Transverse colon (tissue), 4 donors: ENCODE data around the gene UBE2C. TPM values are rescaled to one million over a fixed set of nuclear protein-coding genes. Genes with fewer than 3 reads are reported as not detected.
A peak's percentile ranks its signal among the peaks of the same experiment; 100 is the strongest.

Experiments
- DNase-seq: peaks from one replicate; pipeline ENCODE4 v3.0.0-alpha.2; 2019
- H3K27ac ChIP-seq, 4 donors: fragments of 200-600 bp; sonication (generic); 2 replicates each; pipeline ENCODE4 v1.5.1; 2016 to 2018; ENCODE audit warnings: inconsistent platforms in 4 of 4
- H3K27me3 ChIP-seq: fragments of 200-600 bp; sonication (generic); 2 replicates; pipeline ENCODE4 v1.5.1; 2017; ENCODE audit warnings: inconsistent platforms
- H3K36me3 ChIP-seq, 4 donors: fragments of 200-600 bp; sonication (generic); 2 replicates each; pipeline ENCODE4 v1.5.1; 2017 to 2019; ENCODE audit warnings: inconsistent platforms in 4 of 4
- H3K4me1 ChIP-seq, 4 donors: fragments of 200-600 bp; sonication (generic); 2 replicates each; pipeline ENCODE4 v1.5.1; 2017 to 2020; ENCODE audit warnings: inconsistent platforms in 4 of 4
- H3K4me3 ChIP-seq, 4 donors: fragments of 200-600 bp; sonication (generic); 1 replicate in 1 of 4; 2 replicates in 3 of 4; pipeline versions ENCODE4 v1.5.1 to v1.6.1; 2017 to 2019; ENCODE audit warnings: inconsistent platforms in 4 of 4
- H3K9me3 ChIP-seq, 2 donors: fragments of 200-600 bp; sonication (generic); 2 replicates each; pipeline ENCODE4 v1.5.1; 2017 to 2019; ENCODE audit warnings: inconsistent platforms in 2 of 2
- CTCF ChIP-seq, 5 experiments: fragments of 200-600 bp in 3 of 5; fragments of 450-650 bp in 2 of 5; sonication (generic) in 3 of 5; IDR thresholded peaks; 1 replicate in 2 of 5; 2 replicates in 3 of 5; pipeline ENCODE4 v1.5.1; 2016 to 2017; ENCODE audit warnings: antibody characterized with exemption in 5 of 5, inconsistent platforms in 3 of 5, mild to moderate bottlenecking in 2 of 5, moderate library complexity in 1 of 5
- EP300 ChIP-seq: sonication (generic); formaldehyde crosslinking; IDR thresholded peaks from one replicate; pipeline ENCODE4 v1.6.1; 2017; ENCODE audit warnings: antibody characterized with exemption, low read depth
- POLR2A ChIP-seq: fragments of 450-650 bp; IDR thresholded peaks from one replicate; pipeline ENCODE4 v1.6.1; 2016; ENCODE audit warnings: antibody characterized with exemption, mild to moderate bottlenecking, moderate library complexity
- POLR2AphosphoS5 ChIP-seq, 3 donors: sonication (generic); formaldehyde crosslinking; IDR thresholded peaks; one replicate each; pipeline ENCODE4 v1.6.1; 2016; ENCODE audit warnings: antibody characterized with exemption in 3 of 3
- WGBS, 2 donors: methylation state at CpG; one replicate each; pipeline ENCODE4 v1.1.5; 2018; ENCODE audit warnings: low coverage in 1 of 2; 5-methylcytosine and 5-hydroxymethylcytosine counted together
- in situ Hi-C, 4 donors: fragments of 200-750 bp; cut with MboI; loops; one replicate each; pipeline versions ENCODE4 v1.15.0 to v1.15.1; 2017; ENCODE audit warnings: low sequenced_read_pairs in 3 of 4, low pct_ligation_motif_present in 1 of 4, low pct_unique_long_range_greater_than_20kb in 1 of 4
- intact Hi-C: fragments of 100-400 bp; cut with DNase I; formaldehyde crosslinking; loops from one replicate; pipeline ENCODE4 v1.15.1; 2023; ENCODE audit warnings: low total_unique reads
- total RNA-seq, 4 donors: library from RNA; depleted of rRNA; stranded (reverse); fragments of >200 nt; gene quantifications; one replicate each; pipeline ENCODE4 v1.1.0, GENCODE V29; 2016

UBE2C gene
- total RNA-seq, 4 donors from 2014 or later = 2.7 to 27.1 (median 6.9) TPM

DNA sequence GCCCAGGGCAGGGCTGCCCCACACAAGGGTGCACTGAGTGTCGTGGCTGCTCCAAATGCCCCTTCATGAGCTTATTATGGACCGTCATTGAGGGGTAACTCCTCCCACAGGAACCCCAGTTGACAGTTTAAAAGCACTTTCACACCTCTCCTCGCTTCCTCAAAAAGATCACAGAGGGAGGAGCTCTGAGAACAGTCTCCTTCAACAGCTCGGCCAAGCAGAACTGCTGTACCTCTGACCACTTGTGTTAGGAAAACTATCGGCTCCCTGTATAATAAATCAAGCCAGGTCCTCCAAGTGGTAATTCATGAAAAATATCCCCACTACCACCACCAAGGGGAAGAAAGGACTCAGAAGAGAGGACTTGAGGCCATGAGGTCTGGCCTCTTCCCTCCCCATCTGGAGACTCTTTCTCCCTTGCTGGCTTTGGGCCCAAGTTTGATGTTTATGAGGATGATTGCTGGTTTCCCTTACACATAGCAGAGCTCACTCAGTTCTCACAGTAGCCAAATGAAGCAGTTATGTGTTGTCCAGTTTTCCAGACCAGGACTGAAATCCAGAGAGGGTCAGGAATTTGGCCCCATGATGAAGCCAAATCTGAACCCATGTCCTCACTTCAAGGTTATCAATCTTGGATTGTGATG is 29.8 kb downstream of the UBE2C start:
- peak; percentile 32 for DNase-seq
- peak in 2 of 3 donors; percentile 38 to 44 for TF ChIP-seq POLR2AphosphoS5 (IDR thresholded peaks at IDR 0.05)
- TF ChIP-seq EP300 = no peak
- no peaks in the 10 kb centered on the region for H3K9me3 ChIP-seq
- H3K27me3 ChIP-seq = no peaks in the 10 kb centered on the region
- in situ Hi-C loops = no loop called here
- H3K36me3 ChIP-seq = peaks cover 0 to 22% (median 5%) of the 10 kb centered on the region in 4 donors
- 46% methylated on average over 5 of the region's 5 CpGs; no CpG with 5 or more reads in 1 of the 2 donors for WGBS, 2 donors
- H3K27ac ChIP-seq = peak overlapping the region; percentile 39 to 70 (median 61)
- H3K4me3 ChIP-seq = no peak overlapping the region
- intact Hi-C loops = no loop called here
- H3K4me1 ChIP-seq = peaks cover 4 to 19% (median 6%) of the 10 kb centered on the region in 4 donors

DNA sequence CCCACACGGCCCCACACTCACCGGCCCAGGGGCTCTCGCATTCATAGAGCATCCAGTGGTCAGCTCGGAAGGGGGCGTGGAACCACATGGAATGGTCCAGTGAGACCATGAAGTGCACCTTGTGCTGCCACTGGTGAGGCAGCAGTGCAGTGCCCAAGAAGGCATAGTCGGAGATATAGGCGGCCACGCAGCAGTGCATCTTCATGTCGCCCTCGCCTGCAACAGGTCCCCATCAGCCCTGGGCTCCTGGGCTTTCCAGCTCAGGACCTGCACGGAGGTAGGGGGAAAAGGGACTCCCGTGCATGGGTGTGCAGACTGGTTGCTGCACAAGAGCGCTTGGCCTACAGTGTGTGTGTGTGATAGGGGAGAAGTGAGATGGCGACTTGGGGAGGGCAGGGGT is 31.1 kb downstream of the UBE2C start:
- intact Hi-C loops = no loop called here
- Histone ChIP-seq H3K27me3 (no peaks in the 10 kb centered on the region), H3K9me3 (no peaks in the 10 kb centered on the region), H3K36me3 (peaks cover 0 to 22% (median 7%) of the 10 kb centered on the region in 4 donors), H3K4me1 (peaks cover 4 to 19% (median 6%) of the 10 kb centered on the region in 4 donors), H3K27ac (peak overlapping the region; percentile 39 to 70 (median 61)), H3K4me3 (no peak overlapping the region)
- TF ChIP-seq CTCF (IDR thresholded peaks at IDR 0.05) = no peak
- no peak for TF ChIP-seq EP300
- TF ChIP-seq POLR2A = no peak
- TF ChIP-seq POLR2AphosphoS5 (IDR thresholded peaks at IDR 0.05) = no peak
- in situ Hi-C loops = no loop called here
- 87 to 98% methylated on average over 3 to 14 of the region's 14 CpGs for WGBS, 2 donors
- no peak for DNase-seq

GRCh38 chr20:45845452-45845851 is 33.0 kb downstream of the UBE2C start:
- intact Hi-C loops = no loop called here
- H3K36me3 ChIP-seq = peaks cover 0 to 22% (median 8%) of the 10 kb centered on the region in 4 donors
- no peak for DNase-seq

DNA sequence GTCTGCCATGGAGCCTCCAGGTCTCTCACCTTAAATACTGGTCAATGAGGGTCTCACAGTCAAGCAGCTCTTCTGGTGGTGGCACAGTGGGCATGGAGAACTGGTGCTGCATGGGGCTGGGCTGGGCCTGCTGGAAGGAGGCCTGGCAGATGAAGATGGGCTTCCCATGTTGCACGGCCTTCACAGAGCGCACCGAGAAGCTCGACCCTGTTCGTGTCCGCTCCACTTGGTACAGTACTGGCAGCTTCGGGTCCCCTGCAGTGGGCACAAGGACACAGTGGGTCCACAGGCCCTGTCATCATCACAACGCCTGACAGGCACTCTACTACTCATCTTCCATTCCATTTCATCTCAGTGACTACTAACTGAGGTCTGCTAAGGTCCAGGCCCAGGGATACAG is 36.0 kb downstream of the UBE2C start:
- H3K36me3 ChIP-seq = peaks cover 0 to 19% (median 7%) of the 10 kb centered on the region in 4 donors

More at GRCh38 chr20:45845452-45845851, 33.0 kb downstream of the UBE2C start:
- H3K4me1 ChIP-seq = peaks cover 4 to 19% (median 6%) of the 10 kb centered on the region in 4 donors
- no peak overlapping the region for H3K4me3 ChIP-seq
- no peaks in the 10 kb centered on the region for H3K9me3 ChIP-seq
- TF ChIP-seq POLR2A (no peak), POLR2AphosphoS5 (IDR thresholded peaks at IDR 0.05) (no peak), EP300 (no peak), CTCF (IDR thresholded peaks at IDR 0.05) (no peak)
- in situ Hi-C loops = no loop called here
- H3K27ac ChIP-seq = peak overlapping the region in 1 of 4 donors; percentile 4
- no peaks in the 10 kb centered on the region for H3K27me3 ChIP-seq

More for the DNA sequence above, 36.0 kb downstream of the UBE2C start:
- peaks cover 0 to 1% (median 0%) of the 10 kb centered on the region in 4 donors for H3K4me1 ChIP-seq
- H3K27ac ChIP-seq = no peak overlapping the region
- no peaks in the 10 kb centered on the region for H3K9me3 ChIP-seq
- H3K4me3 ChIP-seq = no peak overlapping the region
- intact Hi-C loops = no loop called here
- no peak for DNase-seq
- TF ChIP-seq CTCF (IDR thresholded peaks at IDR 0.05) (no peak), POLR2A (no peak), EP300 (no peak), POLR2AphosphoS5 (IDR thresholded peaks at IDR 0.05) (no peak)
- no peaks in the 10 kb centered on the region for H3K27me3 ChIP-seq
- in situ Hi-C loops = no loop called here
- 91% methylated on average over 8 of the region's 8 CpGs; no CpG with 5 or more reads in 1 of the 2 donors for WGBS, 2 donors
